Measurements from ENCODE around the gene MAL.

MAL gene

DNA sequence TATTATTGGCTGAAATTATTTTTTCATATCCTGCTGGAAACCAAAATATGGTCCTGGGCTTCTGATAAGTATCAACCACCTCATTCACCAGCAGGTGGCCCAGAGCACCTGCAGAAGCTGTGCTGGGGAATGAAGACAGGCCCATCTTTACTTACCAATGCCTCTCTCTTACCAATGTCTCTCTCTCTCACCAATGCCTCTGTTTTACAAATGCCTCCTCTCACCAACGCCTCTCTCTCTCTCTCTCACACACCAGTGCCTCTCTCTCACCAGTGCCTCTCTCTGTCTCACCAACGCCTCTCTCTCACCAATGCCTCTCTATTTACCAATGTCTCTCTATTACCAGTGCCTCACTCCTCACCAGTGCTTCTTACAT lies 2.3 kb upstream of the MAL start:
- TF ChIP-seq, protein P1, sequence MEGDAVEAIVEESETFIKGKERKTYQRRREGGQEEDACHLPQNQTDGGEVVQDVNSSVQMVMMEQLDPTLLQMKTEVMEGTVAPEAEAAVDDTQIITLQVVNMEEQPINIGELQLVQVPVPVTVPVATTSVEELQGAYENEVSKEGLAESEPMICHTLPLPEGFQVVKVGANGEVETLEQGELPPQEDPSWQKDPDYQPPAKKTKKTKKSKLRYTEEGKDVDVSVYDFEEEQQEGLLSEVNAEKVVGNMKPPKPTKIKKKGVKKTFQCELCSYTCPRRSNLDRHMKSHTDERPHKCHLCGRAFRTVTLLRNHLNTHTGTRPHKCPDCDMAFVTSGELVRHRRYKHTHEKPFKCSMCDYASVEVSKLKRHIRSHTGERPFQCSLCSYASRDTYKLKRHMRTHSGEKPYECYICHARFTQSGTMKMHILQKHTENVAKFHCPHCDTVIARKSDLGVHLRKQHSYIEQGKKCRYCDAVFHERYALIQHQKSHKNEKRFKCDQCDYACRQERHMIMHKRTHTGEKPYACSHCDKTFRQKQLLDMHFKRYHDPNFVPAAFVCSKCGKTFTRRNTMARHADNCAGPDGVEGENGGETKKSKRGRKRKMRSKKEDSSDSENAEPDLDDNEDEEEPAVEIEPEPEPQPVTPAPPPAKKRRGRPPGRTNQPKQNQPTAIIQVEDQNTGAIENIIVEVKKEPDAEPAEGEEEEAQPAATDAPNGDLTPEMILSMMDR (conservative IDR thresholded peaks at IDR 0.05; ENCODE audit: control insufficient read depth, insufficient read depth, low read depth, low read length): no peak
- H3K4me3 ChIP-seq (ENCODE audit: control insufficient read depth, low read depth, low read length): no peak overlapping the region
- no peak for DNase-seq (ENCODE audit: low read depth)

- DNase-seq (ENCODE audit: low read depth): no peak
- H3K4me3 ChIP-seq (ENCODE audit: control insufficient read depth, low read depth, low read length): no peak overlapping the region
- TF ChIP-seq, protein P1 (conservative IDR thresholded peaks at IDR 0.05; ENCODE audit: control insufficient read depth, insufficient read depth, low read depth, low read length): no peak
These were observed 1.1 kb upstream of the MAL start for GRCh38 chr2:95024371-95024770.

GRCh38 chr2:95024960-95025405 lies 525 bp upstream of the MAL start:
- TF ChIP-seq, protein P1 (conservative IDR thresholded peaks at IDR 0.05; ENCODE audit: control insufficient read depth, insufficient read depth, low read depth, low read length): no peak
- H3K4me3 ChIP-seq (ENCODE audit: control insufficient read depth, low read depth, low read length): no peak overlapping the region
- no peak for DNase-seq (ENCODE audit: low read depth)

DNA sequence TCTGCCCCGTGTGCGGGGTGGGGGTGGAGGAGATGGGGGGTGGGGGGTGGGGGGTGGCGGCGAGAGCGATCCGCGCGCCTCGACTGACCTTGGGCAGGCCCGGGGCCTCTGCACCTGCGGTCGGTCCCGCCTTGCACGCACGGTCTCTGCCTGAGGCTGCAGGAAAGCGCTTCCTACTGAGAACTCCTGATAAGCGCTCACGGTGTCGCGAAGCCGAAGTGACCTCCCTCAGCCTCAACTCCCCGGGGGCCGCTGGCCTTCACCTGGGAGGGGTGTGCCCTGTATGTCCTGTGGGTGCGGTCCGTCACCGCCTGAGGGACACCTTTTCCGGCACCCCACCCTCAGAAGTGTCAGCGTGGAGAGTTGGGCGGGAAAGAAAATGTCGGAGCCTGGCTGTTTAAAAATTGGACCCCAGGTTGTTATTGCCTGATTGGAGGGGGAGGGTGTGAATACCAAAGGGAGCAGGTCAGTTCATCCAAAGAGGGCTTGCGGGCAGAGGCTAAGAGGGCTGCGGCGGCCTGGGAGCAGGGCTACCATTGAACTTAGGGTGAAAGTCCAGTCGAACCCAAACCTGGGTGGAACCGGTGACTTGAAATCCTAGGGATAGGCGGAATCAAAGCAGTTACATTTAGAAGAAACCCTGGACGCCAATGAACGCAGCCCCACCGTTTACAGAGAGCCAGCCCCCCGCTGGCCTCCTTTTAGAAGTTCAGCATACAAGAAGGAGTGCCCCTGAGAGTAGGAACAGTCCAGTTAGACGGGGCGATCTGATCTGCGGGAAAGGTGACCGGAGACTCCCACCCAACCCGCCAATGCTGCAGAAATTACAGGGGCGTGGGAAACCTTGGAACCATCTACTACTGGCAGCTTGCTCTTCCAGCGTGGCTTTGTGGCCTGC lies 1.2 kb downstream of the MAL start:
- no peak overlapping the region for H3K4me3 ChIP-seq (ENCODE audit: control insufficient read depth, low read depth, low read length)
- TF ChIP-seq, protein P1 (conservative IDR thresholded peaks at IDR 0.05; ENCODE audit: control insufficient read depth, insufficient read depth, low read depth, low read length): no peak
- no peak for DNase-seq (ENCODE audit: low read depth)

- H3K4me3 ChIP-seq (ENCODE audit: control insufficient read depth, low read depth, low read length): no peak overlapping the region
- TF ChIP-seq, protein P1 (conservative IDR thresholded peaks at IDR 0.05; ENCODE audit: control insufficient read depth, insufficient read depth, low read depth, low read length): no peak
- DNase-seq (ENCODE audit: low read depth): no peak
These were observed 1.8 kb downstream of the MAL start for GRCh38 chr2:95027369-95027720.

GRCh38 chr2:95029898-95030341 lies 4.4 kb downstream of the MAL start:
- H3K4me3 ChIP-seq (ENCODE audit: control insufficient read depth, low read depth, low read length): no peak overlapping the region
- no peak for DNase-seq (ENCODE audit: low read depth)
- TF ChIP-seq, protein P1 (conservative IDR thresholded peaks at IDR 0.05; ENCODE audit: control insufficient read depth, insufficient read depth, low read depth, low read length): no peak

Measured in fibroblast of mammary gland (primary cell).